Osteocyte (in vitro differentiated cells): Measurements from ENCODE around the gene CMTM7. TPM values are rescaled to one million over a fixed set of nuclear protein-coding genes. Genes with fewer than 3 reads are reported as not detected.
"Not testable (repeated sequence)": the region's sequence is repeated elsewhere in the genome, so short reads cannot be mapped to it uniquely, and the experiment has no call there.

Experiments used
- DNase-seq: peaks from one replicate; pipeline ENCODE4 v3.0.0; 2021; ENCODE audit warnings: mixed read lengths; ENCODE audit not compliant: unreplicated experiment; ENCODE audit errors: extremely low spot score
- H3K27ac Mint-ChIP-seq: one replicate; pipeline ENCODE4 v1.8.0; 2021; ENCODE audit warnings: mild to moderate bottlenecking, mixed read lengths; ENCODE audit not compliant: unreplicated experiment
- H3K27me3 Mint-ChIP-seq: one replicate; pipeline ENCODE4 v1.8.0; 2021; ENCODE audit warnings: mixed read lengths; ENCODE audit not compliant: unreplicated experiment
- H3K36me3 Mint-ChIP-seq: one replicate; pipeline ENCODE4 v1.8.0; 2021; ENCODE audit warnings: mixed read lengths; ENCODE audit not compliant: unreplicated experiment
- H3K4me1 Mint-ChIP-seq: one replicate; pipeline ENCODE4 v1.8.0; 2021; ENCODE audit warnings: mixed read lengths; ENCODE audit not compliant: unreplicated experiment
- H3K4me3 Mint-ChIP-seq: one replicate; pipeline ENCODE4 v1.8.0; 2021; ENCODE audit warnings: mild to moderate bottlenecking, moderate library complexity, mixed read lengths; ENCODE audit not compliant: unreplicated experiment
- H3K9me3 Mint-ChIP-seq: one replicate; pipeline ENCODE4 v1.8.0; 2021; ENCODE audit warnings: mixed read lengths; ENCODE audit not compliant: unreplicated experiment
- total RNA-seq: library from RNA; stranded (reverse); gene quantifications from 2 replicates; pipeline ENCODE4 v1.2.1, GENCODE V29; 2021
- TF ChIP-seq, protein P1 (sequence below): fragments of 200-600 bp; sonication (generic); IDR thresholded peaks from 2 replicates; pipeline ENCODE4 v1.5.0; 2021; ENCODE audit warnings: antibody characterized with exemption, mild to moderate bottlenecking, moderate library complexity

CMTM7 gene
- total RNA-seq, 1 donor from 2014 or later, result 17.8 TPM

DNA sequence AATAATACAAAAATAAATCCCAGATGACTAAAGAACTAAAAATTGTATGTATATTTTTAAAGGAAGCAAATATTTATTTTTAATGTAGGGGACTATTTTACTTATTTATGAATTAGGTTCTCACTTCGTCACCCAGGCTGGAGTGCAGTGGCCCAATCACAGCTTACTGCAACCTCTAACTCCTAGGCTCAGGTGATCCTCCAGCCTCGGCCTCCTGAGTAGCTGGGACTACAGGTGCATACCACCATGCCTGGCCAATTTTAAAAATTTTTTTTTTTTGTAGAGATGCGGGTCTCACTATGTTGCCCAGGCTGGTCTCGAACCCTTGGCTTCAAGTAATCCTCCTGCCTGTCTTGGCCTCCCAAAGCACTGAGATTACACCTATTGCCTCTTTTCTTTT lies 42.6 kb downstream of the CMTM7 start:
- Mint-ChIP-seq H3K36me3 (no peaks in the 10 kb centered on the region), H3K27me3 (no peaks in the 10 kb centered on the region), H3K4me1 (peaks cover 13% of the 10 kb centered on the region), H3K9me3 (no peaks in the 10 kb centered on the region), H3K27ac (no peak overlapping the region), H3K4me3 (no peak overlapping the region)
- DNase-seq, result no peak
- TF ChIP-seq, protein P1, sequence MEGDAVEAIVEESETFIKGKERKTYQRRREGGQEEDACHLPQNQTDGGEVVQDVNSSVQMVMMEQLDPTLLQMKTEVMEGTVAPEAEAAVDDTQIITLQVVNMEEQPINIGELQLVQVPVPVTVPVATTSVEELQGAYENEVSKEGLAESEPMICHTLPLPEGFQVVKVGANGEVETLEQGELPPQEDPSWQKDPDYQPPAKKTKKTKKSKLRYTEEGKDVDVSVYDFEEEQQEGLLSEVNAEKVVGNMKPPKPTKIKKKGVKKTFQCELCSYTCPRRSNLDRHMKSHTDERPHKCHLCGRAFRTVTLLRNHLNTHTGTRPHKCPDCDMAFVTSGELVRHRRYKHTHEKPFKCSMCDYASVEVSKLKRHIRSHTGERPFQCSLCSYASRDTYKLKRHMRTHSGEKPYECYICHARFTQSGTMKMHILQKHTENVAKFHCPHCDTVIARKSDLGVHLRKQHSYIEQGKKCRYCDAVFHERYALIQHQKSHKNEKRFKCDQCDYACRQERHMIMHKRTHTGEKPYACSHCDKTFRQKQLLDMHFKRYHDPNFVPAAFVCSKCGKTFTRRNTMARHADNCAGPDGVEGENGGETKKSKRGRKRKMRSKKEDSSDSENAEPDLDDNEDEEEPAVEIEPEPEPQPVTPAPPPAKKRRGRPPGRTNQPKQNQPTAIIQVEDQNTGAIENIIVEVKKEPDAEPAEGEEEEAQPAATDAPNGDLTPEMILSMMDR, result no peak

DNA sequence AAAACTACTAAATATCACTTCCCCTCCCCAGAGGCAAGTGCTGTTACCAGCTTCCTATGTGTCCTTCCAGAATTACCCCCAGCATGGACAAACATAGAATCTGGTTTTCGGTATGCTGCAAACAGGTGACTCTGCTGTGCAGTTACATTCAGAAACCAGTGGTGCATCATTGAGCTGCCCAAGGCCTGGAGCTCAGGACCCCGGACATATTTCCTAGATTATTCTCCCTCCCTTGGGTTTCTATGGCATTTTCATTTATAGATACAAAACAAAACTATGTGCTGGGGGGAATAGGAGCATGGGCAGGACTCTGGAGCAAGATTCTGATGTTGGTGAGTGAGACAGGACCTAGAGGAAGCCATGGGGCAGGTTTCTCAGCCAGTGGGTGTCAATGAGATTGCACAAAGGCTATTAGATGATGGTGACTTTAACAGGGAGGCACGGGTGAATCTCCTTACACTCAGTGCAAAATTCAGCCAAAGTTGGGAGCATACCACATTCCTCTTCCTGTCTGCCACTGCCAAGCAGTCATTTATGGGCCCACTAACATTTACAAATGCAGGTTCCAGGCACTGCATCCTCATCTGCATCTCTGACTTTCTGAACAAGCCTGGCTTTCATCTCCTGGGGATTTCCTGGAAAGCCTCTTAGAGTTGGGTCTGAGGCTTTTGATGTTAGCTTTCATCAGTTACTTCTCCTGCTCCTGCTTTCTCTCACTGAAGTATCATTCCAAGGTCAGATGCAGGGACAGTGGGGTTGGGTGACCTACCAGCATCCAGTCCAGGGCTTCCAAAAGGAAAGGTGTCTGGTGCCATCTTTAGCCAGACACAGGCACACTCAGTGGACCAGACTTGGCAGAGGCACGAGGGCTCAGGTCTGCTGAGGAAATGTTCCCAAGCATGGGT lies 44.5 kb downstream of the CMTM7 start:
- H3K36me3 Mint-ChIP-seq, result no peaks in the 10 kb centered on the region
- peaks cover 11% of the 10 kb centered on the region for H3K4me1 Mint-ChIP-seq
- H3K27ac Mint-ChIP-seq, result no peak overlapping the region
- no peaks in the 10 kb centered on the region for H3K27me3 Mint-ChIP-seq
- TF ChIP-seq, protein P1, result no peak
- H3K4me3 Mint-ChIP-seq, result no peak overlapping the region
- peak; percentile 60 for DNase-seq
- H3K9me3 Mint-ChIP-seq, result no peaks in the 10 kb centered on the region

DNA sequence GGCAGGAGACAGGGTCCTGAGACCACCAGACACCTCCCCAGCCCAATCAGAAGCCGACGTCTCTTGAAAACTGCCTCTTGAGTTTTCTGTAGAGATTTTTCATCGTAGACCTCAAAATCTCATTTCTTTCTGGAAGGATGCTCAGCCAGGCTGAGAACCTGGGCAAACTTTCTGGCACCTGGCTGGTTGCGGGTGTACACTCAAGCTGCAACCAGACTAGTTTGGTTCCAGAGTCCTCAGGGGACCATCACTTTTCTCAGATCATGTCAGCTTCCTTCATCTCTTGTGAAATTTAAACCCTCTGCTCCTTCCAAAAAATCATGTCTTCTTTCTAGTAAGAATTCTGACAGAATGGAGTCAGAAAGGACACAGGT lies 45.1 kb downstream of the CMTM7 start:
- H3K4me3 Mint-ChIP-seq, result no peak overlapping the region
- H3K27me3 Mint-ChIP-seq, result no peaks in the 10 kb centered on the region
- H3K4me1 Mint-ChIP-seq, result peaks cover 11% of the 10 kb centered on the region
- no peaks in the 10 kb centered on the region for H3K36me3 Mint-ChIP-seq
- TF ChIP-seq, protein P1, result no peak
- DNase-seq, result no peak
- H3K9me3 Mint-ChIP-seq, result no peaks in the 10 kb centered on the region
- no peak overlapping the region for H3K27ac Mint-ChIP-seq

DNA sequence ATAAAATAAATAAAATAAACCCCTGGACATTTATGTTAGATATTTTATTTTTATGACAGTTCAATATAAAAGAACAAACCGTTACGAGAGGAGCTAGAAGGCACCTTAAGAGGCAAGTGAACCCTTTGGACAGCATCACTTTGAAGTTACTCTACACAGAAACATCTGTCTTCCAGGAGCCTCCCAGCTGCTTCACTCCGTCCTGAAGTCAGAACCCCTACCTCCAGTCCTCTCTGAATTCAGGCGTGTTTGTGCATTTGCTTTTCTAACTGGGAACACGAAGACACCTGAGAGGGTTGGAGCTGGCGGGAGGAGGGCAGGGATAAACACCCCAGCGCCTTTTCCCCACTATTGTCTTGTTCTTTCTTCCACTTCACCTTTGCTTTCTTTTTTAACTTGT lies 46.2 kb downstream of the CMTM7 start:
- peak; percentile 46 for DNase-seq
- Mint-ChIP-seq H3K27ac (no peak overlapping the region), H3K4me1 (peaks cover 8% of the 10 kb centered on the region), H3K27me3 (no peaks in the 10 kb centered on the region), H3K9me3 (no peaks in the 10 kb centered on the region), H3K36me3 (no peaks in the 10 kb centered on the region), H3K4me3 (no peak overlapping the region)
- TF ChIP-seq, protein P1, result no peak

DNA sequence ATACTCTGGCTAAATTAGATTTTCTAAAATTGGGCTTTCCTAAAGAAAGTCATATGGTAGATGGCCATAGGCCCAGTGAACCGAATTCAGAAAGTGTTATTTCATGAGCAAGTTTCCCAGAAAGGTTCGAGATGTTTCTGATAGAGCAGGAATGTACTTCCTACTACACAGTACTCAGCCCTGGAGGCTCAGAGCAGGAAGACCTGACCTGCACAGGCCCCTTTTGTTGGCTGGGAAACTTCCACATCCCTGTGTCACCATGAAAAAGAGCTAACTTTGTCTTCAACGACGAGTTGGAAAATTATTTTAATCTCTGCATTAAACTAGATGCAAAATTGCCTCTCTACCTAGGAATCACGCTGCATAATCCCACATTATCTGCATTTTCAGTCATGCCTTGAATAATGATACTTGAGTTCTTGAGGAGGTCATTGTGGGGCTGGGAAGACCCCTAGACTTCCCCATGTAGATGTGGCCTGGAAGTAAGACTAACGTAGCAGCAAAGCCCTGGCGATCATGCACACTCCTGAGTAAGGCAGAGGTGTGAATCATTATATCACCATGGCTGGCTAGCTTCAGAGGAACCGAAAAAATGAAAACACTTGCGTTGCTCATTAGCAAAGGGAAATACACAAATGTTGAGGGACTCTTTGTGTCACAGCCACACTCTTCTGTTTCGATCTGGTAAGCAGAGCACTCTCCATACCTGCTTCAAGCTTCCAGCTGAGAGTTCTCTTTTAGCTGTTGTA lies 47.1 kb downstream of the CMTM7 start:
- Mint-ChIP-seq H3K36me3 (no peaks in the 10 kb centered on the region), H3K27me3 (no peaks in the 10 kb centered on the region), H3K4me3 (no peak overlapping the region), H3K4me1 (peaks cover 11% of the 10 kb centered on the region), H3K9me3 (no peaks in the 10 kb centered on the region), H3K27ac (no peak overlapping the region)
- no peak for DNase-seq
- TF ChIP-seq, protein P1, result no peak

DNA sequence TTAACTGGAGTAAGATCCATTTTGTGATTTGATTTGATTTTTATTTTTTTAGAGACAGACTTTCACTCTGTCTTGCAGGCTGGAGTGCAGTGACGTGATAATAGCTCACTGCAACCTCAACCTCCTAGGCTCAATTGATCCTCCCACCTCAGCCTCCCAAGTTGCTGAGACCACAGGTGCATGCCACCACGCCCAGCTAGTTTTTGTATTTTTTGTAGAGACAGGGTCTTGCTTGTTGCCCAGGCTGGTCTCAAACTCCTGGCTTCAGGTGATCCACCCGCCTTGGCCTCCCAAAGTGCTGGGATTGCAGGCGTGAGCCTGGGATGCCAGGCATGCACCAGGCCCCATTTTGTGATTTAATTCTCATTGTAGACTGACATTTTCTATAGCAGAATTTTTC lies 47.8 kb downstream of the CMTM7 start:
- H3K27me3 Mint-ChIP-seq, H3K9me3 Mint-ChIP-seq, H3K27ac Mint-ChIP-seq, H3K4me3 Mint-ChIP-seq, H3K36me3 Mint-ChIP-seq: not testable (repeated sequence)
- peak; percentile 49 for DNase-seq
- peaks cover 11% of the 10 kb centered on the region for H3K4me1 Mint-ChIP-seq
